Measurements from ENCODE around the gene BPIFB1.

DNA sequence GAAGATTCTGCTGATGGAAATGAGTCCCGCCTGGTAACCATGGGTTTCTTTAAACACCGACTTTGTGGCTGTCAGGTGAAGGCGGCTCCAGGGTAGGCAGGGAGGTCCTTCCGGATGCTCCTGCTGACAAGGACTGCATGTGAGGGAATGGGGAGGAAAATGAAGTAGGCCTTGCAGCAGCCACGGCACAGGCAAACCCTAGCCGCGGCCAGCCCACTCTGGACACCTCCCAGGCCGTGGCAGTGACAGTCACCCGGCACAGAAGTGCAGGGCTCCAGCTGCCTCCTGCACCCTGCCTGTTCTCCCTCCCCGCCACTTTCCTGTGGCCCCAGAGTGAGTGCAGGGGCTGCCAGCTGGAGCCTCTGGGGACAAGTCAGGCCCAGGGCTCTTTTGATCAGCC, 21.0 kb downstream of the BPIFB1 start:
- TF ChIP-seq, protein P1, sequence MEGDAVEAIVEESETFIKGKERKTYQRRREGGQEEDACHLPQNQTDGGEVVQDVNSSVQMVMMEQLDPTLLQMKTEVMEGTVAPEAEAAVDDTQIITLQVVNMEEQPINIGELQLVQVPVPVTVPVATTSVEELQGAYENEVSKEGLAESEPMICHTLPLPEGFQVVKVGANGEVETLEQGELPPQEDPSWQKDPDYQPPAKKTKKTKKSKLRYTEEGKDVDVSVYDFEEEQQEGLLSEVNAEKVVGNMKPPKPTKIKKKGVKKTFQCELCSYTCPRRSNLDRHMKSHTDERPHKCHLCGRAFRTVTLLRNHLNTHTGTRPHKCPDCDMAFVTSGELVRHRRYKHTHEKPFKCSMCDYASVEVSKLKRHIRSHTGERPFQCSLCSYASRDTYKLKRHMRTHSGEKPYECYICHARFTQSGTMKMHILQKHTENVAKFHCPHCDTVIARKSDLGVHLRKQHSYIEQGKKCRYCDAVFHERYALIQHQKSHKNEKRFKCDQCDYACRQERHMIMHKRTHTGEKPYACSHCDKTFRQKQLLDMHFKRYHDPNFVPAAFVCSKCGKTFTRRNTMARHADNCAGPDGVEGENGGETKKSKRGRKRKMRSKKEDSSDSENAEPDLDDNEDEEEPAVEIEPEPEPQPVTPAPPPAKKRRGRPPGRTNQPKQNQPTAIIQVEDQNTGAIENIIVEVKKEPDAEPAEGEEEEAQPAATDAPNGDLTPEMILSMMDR (IDR thresholded peaks at IDR 0.05; ENCODE audit: low read depth, low read length) = no peak
- no peak for TF ChIP-seq EZH2phosphoT487 (IDR thresholded peaks at IDR 0.05; ENCODE audit: low read depth)

Data from OCI-LY3 (cell line).